HepG2 (cell line): Measurements from ENCODE around the gene MS4A10. TPM values are rescaled to one million over a fixed set of nuclear protein-coding genes. Genes with fewer than 3 reads are reported as not detected.

Experiments used
- ATAC-seq: fragments of 200-7000 bp; cut with Tn5 transposase; 3 replicates; pipeline ENCODE4 v1.9.1; 2020; ENCODE audit warnings: mild to moderate bottlenecking, moderate library complexity
- BruUV-seq: library from RNA; stranded (reverse); fragments of 400-500 nt; replicated peaks from 2 replicates; lab custom pipeline; 2021; lab: Mats Ljungman, UMichigan
- CTCF ChIA-PET: fragments of 300-600 bp; formaldehyde crosslinking; extraction: SDS; loops from one replicate; lab custom pipeline; 2021; ENCODE audit warnings: low total read pairs, inconsistent platforms, low intra/inter-chr PET ratio; lab: Yijun Ruan, JAX
- POLR2A ChIA-PET: fragments of 350-600 bp; sonication (Branson Sonifier 250); formaldehyde crosslinking; loops from one replicate; lab custom pipeline; 2020; ENCODE audit warnings: antibody characterized with exemption, inconsistent platforms; lab: Yijun Ruan, JAX
- DNase-seq: peaks from one replicate; pipeline ENCODE4 v3.0.0-alpha.2; 2015; ENCODE audit warnings: low spot score
- FAIRE-seq: peaks from 3 replicates; lab custom pipeline; 2011; peaks lifted over from hg19 to GRCh38; lab: Jason Lieb, UNC
- H2AFZ ChIP-seq: one replicate; pipeline ENCODE4 v1.6.1; 2011; ENCODE audit warnings: low read length, inconsistent platforms
- H3K27ac ChIP-seq: fragments of 300-600 bp; 3 replicates; pipeline ENCODE4 v1.8.0; 2011; ENCODE audit warnings: mixed run types, mild to moderate bottlenecking, mixed read lengths, low read length, inconsistent platforms; ENCODE audit not compliant: insufficient read depth; ENCODE audit errors: extremely low read length
- H3K27me3 ChIP-seq, 2 experiments: fragments of 200-600 bp in 1 of 2; 2 replicates in 1 of 2; 3 replicates in 1 of 2; pipeline versions ENCODE4 v1.6.0 to v1.8.0; 2011; ENCODE audit warnings: low read length in 2 of 2, mild to moderate bottlenecking in 2 of 2, moderate library complexity in 2 of 2, inconsistent platforms in 1 of 2; ENCODE audit not compliant: insufficient read depth in 2 of 2, control insufficient read depth in 1 of 2
- H3K36me3 ChIP-seq, 2 experiments: fragments of 200-600 bp in 1 of 2; replicated peaks in 1 of 2; 2 replicates in 1 of 2; 3 replicates in 1 of 2; pipeline versions ENCODE4 v1.5.1 to v1.8.0; 2011; ENCODE audit warnings: low read length in 2 of 2, inconsistent platforms in 1 of 2; ENCODE audit not compliant: insufficient read depth in 2 of 2, control insufficient read depth in 1 of 2
- H3K4me1 ChIP-seq: 2 replicates; pipeline ENCODE4 v1.5.1; 2012; ENCODE audit warnings: low read length, inconsistent platforms; ENCODE audit not compliant: insufficient read depth
- H3K4me2 ChIP-seq: 2 replicates; pipeline ENCODE4 v1.6.0; 2011; ENCODE audit warnings: low read depth, low read length, inconsistent platforms
- H3K4me3 ChIP-seq, 3 experiments: fragments of 200-600 bp in 1 of 3; sonication (generic), shearing (Covaris generic) in 1 of 3; replicated peaks in 1 of 3; 2 replicates each; pipeline ENCODE4 v1.5.1; 2011 to 2016; ENCODE audit warnings: low read length in 3 of 3, inconsistent platforms in 2 of 3, low read depth in 2 of 3, mild to moderate bottlenecking in 2 of 3, control low read depth in 1 of 3, mixed read lengths in 1 of 3; ENCODE audit not compliant: insufficient read depth in 1 of 3
- H3K79me2 ChIP-seq: one replicate; pipeline ENCODE4 v1.6.1; 2011; ENCODE audit warnings: low read length, inconsistent platforms; ENCODE audit not compliant: insufficient read depth
- H3K9ac ChIP-seq: 2 replicates; pipeline ENCODE4 v1.6.0; 2011; ENCODE audit warnings: mild to moderate bottlenecking, low read depth, low read length, inconsistent platforms; ENCODE audit not compliant: insufficient read depth
- H3K9me3 ChIP-seq: 2 replicates; pipeline ENCODE4 v1.5.1; 2012; ENCODE audit warnings: mild to moderate bottlenecking, low read length
- H4K20me1 ChIP-seq: 2 replicates; pipeline ENCODE4 v1.6.0; 2011; ENCODE audit warnings: inconsistent platforms, mild to moderate bottlenecking, low read length, moderate library complexity; ENCODE audit not compliant: insufficient read depth
- ATF3 ChIP-seq: sonication (generic); formaldehyde crosslinking; IDR thresholded peaks from 2 replicates; pipeline ENCODE4 v1.4.0; 2020; ENCODE audit warnings: missing genetic modification reagents
- BRD4 ChIP-seq: sonication (generic); formaldehyde crosslinking; IDR thresholded peaks from 2 replicates; pipeline ENCODE4 v1.4.0; 2020; ENCODE audit warnings: missing genetic modification reagents
- CC2D1A ChIP-seq: sonication (generic); formaldehyde crosslinking; IDR thresholded peaks from 2 replicates; pipeline ENCODE4 v1.8.1; 2023; ENCODE audit warnings: mild to moderate bottlenecking, missing genetic modification reagents
- CSRNP1 ChIP-seq: sonication (generic); formaldehyde crosslinking; IDR thresholded peaks from 2 replicates; pipeline ENCODE4 v1.8.1; 2023; ENCODE audit warnings: mild to moderate bottlenecking, missing genetic modification reagents
- ELK4 ChIP-seq: sonication (generic); formaldehyde crosslinking; IDR thresholded peaks from 2 replicates; pipeline ENCODE4 v1.9.0; 2021; ENCODE audit warnings: missing genetic modification reagents, borderline replicate concordance
- HNRNPL ChIP-seq: fragments of 200-400 bp; formaldehyde crosslinking; IDR thresholded peaks from 2 replicates; pipeline ENCODE4 v1.6.1; 2017; ENCODE audit warnings: mild to moderate bottlenecking, low read depth, low read length
- MYPOP ChIP-seq: sonication (generic); formaldehyde crosslinking; IDR thresholded peaks from 2 replicates; pipeline ENCODE4 v1.8.1; 2023; ENCODE audit warnings: mild to moderate bottlenecking, moderate library complexity, missing genetic modification reagents
- PITX1 ChIP-seq: sonication (generic); formaldehyde crosslinking; IDR thresholded peaks from 2 replicates; pipeline ENCODE4 v1.5.1; 2020; ENCODE audit warnings: mild to moderate bottlenecking, missing genetic modification reagents
- SALL2 ChIP-seq: sonication (generic); formaldehyde crosslinking; IDR thresholded peaks from 2 replicates; pipeline ENCODE4 v1.8.1; 2023; ENCODE audit warnings: mild to moderate bottlenecking, missing genetic modification reagents, inconsistent platforms
- SP4 ChIP-seq: sonication (generic); formaldehyde crosslinking; IDR thresholded peaks from 2 replicates; pipeline ENCODE4 v1.8.1; 2023; ENCODE audit warnings: mild to moderate bottlenecking, missing genetic modification reagents
- ZFAT ChIP-seq: sonication (generic); formaldehyde crosslinking; conservative IDR thresholded peaks from 2 replicates; pipeline ENCODE4 v1.8.1; 2023; ENCODE audit warnings: missing genetic modification reagents, inconsistent platforms
- ZNF441 ChIP-seq: sonication (generic); formaldehyde crosslinking; IDR thresholded peaks from 2 replicates; pipeline ENCODE4 v1.7.0; 2021; ENCODE audit warnings: missing genetic modification reagents, borderline replicate concordance
- ZNF562 ChIP-seq: sonication (generic); formaldehyde crosslinking; IDR thresholded peaks from 2 replicates; pipeline ENCODE4 v1.8.0; 2022; ENCODE audit warnings: missing genetic modification reagents, borderline replicate concordance
- ZNF687 ChIP-seq: sonication (generic); formaldehyde crosslinking; IDR thresholded peaks from 2 replicates; pipeline ENCODE4 v1.5.1; 2020; ENCODE audit warnings: mild to moderate bottlenecking, missing genetic modification reagents, moderate library complexity
- ZNF790 ChIP-seq: sonication (generic); formaldehyde crosslinking; IDR thresholded peaks from 2 replicates; pipeline ENCODE4 v1.8.0; 2022; ENCODE audit warnings: missing genetic modification reagents, mild to moderate bottlenecking, borderline replicate concordance
- WGBS: methylation state at CpG from one replicate; pipeline ENCODE4 v1.1.6; 2017; ENCODE audit warnings: low lambda C conversion rate; 5-methylcytosine and 5-hydroxymethylcytosine counted together
- in situ Hi-C: cut with HindIII; loops from 2 replicates; pipeline ENCODE4 v1.10.0; 2017; ENCODE audit warnings: low pct_unique_long_range_greater_than_20kb; ENCODE audit not compliant: extremely low pct_ligation_motif_present
- intact Hi-C: fragments of 100-400 bp; cut with micrococcal nuclease; formaldehyde crosslinking; loops from one replicate; pipeline ENCODE4 v1.10.0; 2022; ENCODE audit not compliant: unreplicated experiment
- polyA plus RNA-seq, 8 experiments: library from polyadenylated mRNA; depleted of rRNA in 3 of 8; stranded (reverse) in 7 of 8; unstranded in 1 of 8; fragments of >200 nt; fragmentation: Illumina TruSeq in 4 of 8; extraction: Trizol in 4 of 8; gene quantifications; 2 replicates each; pipeline versions ENCODE4 v1.2.1 to v1.2.3, GENCODE V29; 2011 to 2016; ENCODE audit warnings: low read depth in 4 of 8, missing spikeins in 1 of 8, mixed read lengths in 1 of 8; ENCODE audit not compliant: insufficient read depth in 1 of 8
- total RNA-seq, 5 experiments: library from RNA; depleted of rRNA; stranded (reverse); fragments of >200 nt; fragmentation: Illumina TruSeq; extraction: Trizol; gene quantifications; 2 replicates each; pipeline ENCODE4 v1.2.3, GENCODE V29; 2016; ENCODE audit warnings: low read depth in 1 of 5

The MS4A10 gene
- total and polyA plus RNA-seq, 2 of the 13 experiments (the other 11 are each of a cell fraction or from before 2014, with no cell fraction given): not detected

- TF ChIP-seq PITX1: no peak
Measured at GRCh38 chr11:60845338-60845737, 60.2 kb downstream of the MS4A10 start (continued).

GRCh38 chr11:60847281-60847680 lies 62.1 kb downstream of the MS4A10 start:
- Histone ChIP-seq H3K4me2 (no peak overlapping the region), H2AFZ (no peak overlapping the region), H3K4me1 (peaks cover 32% of the 10 kb centered on the region), H3K79me2 (peaks cover 47% of the 10 kb centered on the region), H3K27ac (no peak overlapping the region), H4K20me1 (peaks cover 13% of the 10 kb centered on the region; the same call in 1 of the 2 replicates), H3K4me3 (no peak overlapping the region), H3K36me3 (peaks cover 29 to 54% of the 10 kb centered on the region in 2 experiments), H3K9me3 (no peaks in the 10 kb centered on the region), H3K9ac (no peak overlapping the region), H3K27me3 (no peaks in the 10 kb centered on the region; a peak in 1 of 5 replicates)
- WGBS: 84% methylated on average over 8 of the region's 13 CpGs
- in situ Hi-C loops (no loop called here), intact Hi-C loops (no loop called here)
- ChIA-PET CTCF (no interaction called here), POLR2A (no interaction called here)
- BruUV-seq: no TSS peak
- FAIRE-seq: no peak
- no peak for ATAC-seq
- no peak for DNase-seq
- TF ChIP-seq MYPOP (CRISPR knock-in tag) (no peak), HNRNPL (no peak), ZFAT (CRISPR knock-in tag) (no peak), SALL2 (CRISPR knock-in tag) (no peak), ZNF687 (no peak), BRD4 (CRISPR knock-in tag) (no peak), ATF3 (CRISPR knock-in tag) (no peak), CSRNP1 (CRISPR knock-in tag) (no peak), ZNF790 (CRISPR knock-in tag) (no peak), ZNF562 (CRISPR knock-in tag) (no peak), SP4 (CRISPR knock-in tag) (no peak), CC2D1A (no peak), ELK4 (CRISPR knock-in tag) (no peak), ZNF441 (CRISPR knock-in tag) (no peak)
